GM21717 (cell line): Measurements from ENCODE around the gene EN1.

ENCODE experiments used
- ATAC-seq: cut with Tn5 transposase; IDR thresholded peaks from one replicate; pipeline ENCODE4 v1.9.1; 2021; ENCODE audit warnings: mild to moderate bottlenecking, moderate library complexity; ENCODE audit not compliant: unreplicated experiment

The EN1 gene

GRCh38 chr2:118846953-118847761 is at the start of gene EN1:
Gene EN1, minus strand, starts transcription at chr2:118847648. Its CDS starts 481 bp downstream, at chr2:118847167.
- ATAC-seq, result no peak

- ATAC-seq, result no peak
Measured at GRCh38 chr2:118893100-118893499, 45.7 kb upstream of the EN1 start.

- no peak for ATAC-seq
Measured at GRCh38 chr2:118889995-118890394, 42.5 kb upstream of the EN1 start.

GRCh38 chr2:118883792-118884191 is 36.3 kb upstream of the EN1 start:
- no peak for ATAC-seq

- ATAC-seq, result peak; percentile 79
Measured at GRCh38 chr2:118882693-118883336, 35.4 kb upstream of the EN1 start.

- ATAC-seq, result peak; percentile 85
Measured at GRCh38 chr2:118881490-118882129, 34.2 kb upstream of the EN1 start.

GRCh38 chr2:118880501-118880900 is 33.1 kb upstream of the EN1 start:
- ATAC-seq, result no peak

GRCh38 chr2:118878531-118879149 is 31.2 kb upstream of the EN1 start:
- no peak for ATAC-seq

- ATAC-seq, result no peak
Measured at GRCh38 chr2:118875318-118875717, 27.9 kb upstream of the EN1 start.

- ATAC-seq, result no peak
Measured at GRCh38 chr2:118874324-118874723, 26.9 kb upstream of the EN1 start.

GRCh38 chr2:118865106-118865505 is 17.7 kb upstream of the EN1 start:
- ATAC-seq, result peak; percentile 91

GRCh38 chr2:118864207-118864606 is 16.8 kb upstream of the EN1 start:
- ATAC-seq, result no peak

- no peak for ATAC-seq
Measured at GRCh38 chr2:118861731-118862130, 14.3 kb upstream of the EN1 start.

GRCh38 chr2:118861242-118861641 is 13.8 kb upstream of the EN1 start:
- no peak for ATAC-seq

GRCh38 chr2:118860506-118860905 is 13.1 kb upstream of the EN1 start:
- ATAC-seq, result no peak

- ATAC-seq, result no peak
Measured at GRCh38 chr2:118859157-118859770, 11.8 kb upstream of the EN1 start.

GRCh38 chr2:118858485-118859156 is 11.2 kb upstream of the EN1 start:
- no peak for ATAC-seq

- ATAC-seq, result no peak
Measured at GRCh38 chr2:118857677-118858484, 10.4 kb upstream of the EN1 start.

- no peak for ATAC-seq
Measured at GRCh38 chr2:118856978-118857676, 9.7 kb upstream of the EN1 start.
